Liver (tissue), 9 donors: ENCODE results near the gene CHAT. TPM values are rescaled to one million over a fixed set of nuclear protein-coding genes. Genes with fewer than 3 reads are reported as not detected.

ENCODE experiments used
- DNase-seq: peaks from one replicate; pipeline ENCODE4 v3.0.0-alpha.2; 2017; ENCODE audit warnings: low spot score
- H3K27ac ChIP-seq, 2 donors: one replicate each; pipeline ENCODE4 v1.7.0; 2013; ENCODE audit warnings: inconsistent platforms in 2 of 2, low read length in 2 of 2, control low read depth in 1 of 2, low read depth in 1 of 2, mild to moderate bottlenecking in 1 of 2
- H3K27me3 ChIP-seq, 4 donors: one replicate each; pipeline versions ENCODE4 v1.6.1 to v1.7.0; 2013; ENCODE audit warnings: low read length in 3 of 4, inconsistent platforms in 1 of 4, mild to moderate bottlenecking in 1 of 4, moderate library complexity in 1 of 4; ENCODE audit not compliant: control insufficient read depth in 4 of 4, insufficient read depth in 4 of 4
- H3K36me3 ChIP-seq, 4 donors: one replicate each; pipeline versions ENCODE4 v1.6.1 to v1.7.0; 2013; ENCODE audit warnings: low read length in 3 of 4, mild to moderate bottlenecking in 3 of 4, low read depth in 1 of 4, moderate library complexity in 1 of 4; ENCODE audit not compliant: control insufficient read depth in 4 of 4, insufficient read depth in 3 of 4
- H3K4me1 ChIP-seq, 4 donors: one replicate each; pipeline versions ENCODE4 v1.6.1 to v1.7.0; 2013; ENCODE audit warnings: low read length in 3 of 4, mild to moderate bottlenecking in 3 of 4, moderate library complexity in 1 of 4; ENCODE audit not compliant: control insufficient read depth in 4 of 4, insufficient read depth in 4 of 4
- H3K4me3 ChIP-seq, 3 donors: one replicate each; pipeline versions ENCODE4 v1.6.1 to v1.7.0; 2013; ENCODE audit warnings: low read length in 3 of 3, control low read depth in 1 of 3, low read depth in 1 of 3, mild to moderate bottlenecking in 1 of 3
- H3K9ac ChIP-seq, 2 donors: one replicate each; pipeline ENCODE4 v1.7.0; 2013; ENCODE audit warnings: low read length in 2 of 2, mild to moderate bottlenecking in 2 of 2, moderate library complexity in 2 of 2, control low read depth in 1 of 2, low read depth in 1 of 2
- H3K9me3 ChIP-seq, 4 donors: one replicate each; pipeline versions ENCODE4 v1.6.1 to v1.7.0; 2013; ENCODE audit warnings: low read length in 3 of 4; ENCODE audit not compliant: control insufficient read depth in 4 of 4
- ATF3 ChIP-seq: IDR thresholded peaks from 2 replicates; pipeline ENCODE4 v1.6.1; 2016; ENCODE audit warnings: antibody characterized with exemption
- CTCF ChIP-seq: fragments of 150-350 bp; IDR thresholded peaks from 2 replicates; pipeline ENCODE4 v1.5.1; 2017; ENCODE audit warnings: improper control_type of control experiment, low read depth, low read length; ENCODE audit not compliant: missing input control
- EGR1 ChIP-seq, 2 donors: IDR thresholded peaks; 2 replicates each; pipeline ENCODE4 v1.6.1; 2016 to 2018; ENCODE audit warnings: antibody characterized with exemption in 2 of 2, low read depth in 2 of 2
- FOXA1 ChIP-seq: IDR thresholded peaks from 2 replicates; pipeline ENCODE4 v1.6.1; 2016; ENCODE audit warnings: antibody characterized with exemption
- FOXA2 ChIP-seq: IDR thresholded peaks from 2 replicates; pipeline ENCODE4 v1.6.1; 2016; ENCODE audit warnings: antibody characterized with exemption
- GABPA ChIP-seq, 2 donors: IDR thresholded peaks in 1 of 2; conservative IDR thresholded peaks in 1 of 2; 2 replicates each; pipeline ENCODE4 v1.6.1; 2016; ENCODE audit warnings: antibody characterized with exemption in 2 of 2, mild to moderate bottlenecking in 1 of 2, moderate library complexity in 1 of 2
- HNF4A ChIP-seq, 2 donors: conservative IDR thresholded peaks; 2 replicates each; pipeline ENCODE4 v1.6.1; 2016; ENCODE audit warnings: antibody characterized with exemption in 2 of 2, mild to moderate bottlenecking in 2 of 2
- HNF4G ChIP-seq: IDR thresholded peaks from 2 replicates; pipeline ENCODE4 v1.6.1; 2016; ENCODE audit warnings: antibody characterized with exemption
- JUND ChIP-seq, 2 donors: IDR thresholded peaks; 2 replicates each; pipeline ENCODE4 v1.6.1; 2016; ENCODE audit warnings: antibody characterized with exemption in 2 of 2
- MAX ChIP-seq: IDR thresholded peaks from 2 replicates; pipeline ENCODE4 v1.6.1; 2016; ENCODE audit warnings: antibody characterized with exemption
- NR2F2 ChIP-seq: IDR thresholded peaks from 2 replicates; pipeline ENCODE4 v1.6.1; 2016; ENCODE audit warnings: antibody characterized with exemption
- RAD21 ChIP-seq, 2 donors: IDR thresholded peaks; 2 replicates each; pipeline ENCODE4 v1.6.1; 2016; ENCODE audit warnings: antibody characterized with exemption in 2 of 2, mild to moderate bottlenecking in 2 of 2
- REST ChIP-seq: IDR thresholded peaks from 2 replicates; pipeline ENCODE4 v1.6.1; 2016; ENCODE audit warnings: antibody characterized with exemption, mild to moderate bottlenecking
- RXRA ChIP-seq, 2 donors: IDR thresholded peaks; 2 replicates each; pipeline ENCODE4 v1.6.1; 2017 to 2018; ENCODE audit warnings: antibody characterized with exemption in 2 of 2, mild to moderate bottlenecking in 1 of 2
- SP1 ChIP-seq: IDR thresholded peaks from 2 replicates; pipeline ENCODE4 v1.6.1; 2018; ENCODE audit warnings: antibody characterized with exemption, mild to moderate bottlenecking
- TAF1 ChIP-seq: conservative IDR thresholded peaks from 2 replicates; pipeline ENCODE4 v1.6.1; 2016; ENCODE audit warnings: antibody characterized with exemption, mild to moderate bottlenecking
- YY1 ChIP-seq: IDR thresholded peaks from 2 replicates; pipeline ENCODE4 v1.6.1; 2016; ENCODE audit warnings: antibody characterized with exemption, mild to moderate bottlenecking
- ZBTB33 ChIP-seq: IDR thresholded peaks from 2 replicates; pipeline ENCODE4 v1.6.1; 2016; ENCODE audit warnings: antibody characterized with exemption
- WGBS: extraction: QIAGEN DNeasy Blood & Tissue Kit; methylation state at CpG from one replicate; pipeline ENCODE4 v1.1.7; 2013; 5-methylcytosine and 5-hydroxymethylcytosine counted together
- polyA plus RNA-seq, 2 donors: library from polyadenylated mRNA; stranded (reverse) in 1 of 2; unstranded in 1 of 2; fragments of 200-250 nt in 1 of 2; fragments of >200 nt in 1 of 2; fragmentation: Nextera tagmentation in 1 of 2; extraction: Ambion mirVana in 1 of 2; gene quantifications; one replicate each; pipeline versions ENCODE4 v1.2.1 to v1.2.3, GENCODE V29; 2013 to 2015
- total RNA-seq, 2 donors: library from RNA; depleted of rRNA; stranded (reverse); fragments of >200 nt; gene quantifications; one replicate each; pipeline ENCODE4 v1.2.3, GENCODE V29; 2014
- donor health status: healthy.
- donor health status: healthy.
- donor health status: healthy.
- donor health status: healthy.
- donor health status: healthy.

CHAT gene
- total and polyA plus RNA-seq, 4 donors: not detected

DNA sequence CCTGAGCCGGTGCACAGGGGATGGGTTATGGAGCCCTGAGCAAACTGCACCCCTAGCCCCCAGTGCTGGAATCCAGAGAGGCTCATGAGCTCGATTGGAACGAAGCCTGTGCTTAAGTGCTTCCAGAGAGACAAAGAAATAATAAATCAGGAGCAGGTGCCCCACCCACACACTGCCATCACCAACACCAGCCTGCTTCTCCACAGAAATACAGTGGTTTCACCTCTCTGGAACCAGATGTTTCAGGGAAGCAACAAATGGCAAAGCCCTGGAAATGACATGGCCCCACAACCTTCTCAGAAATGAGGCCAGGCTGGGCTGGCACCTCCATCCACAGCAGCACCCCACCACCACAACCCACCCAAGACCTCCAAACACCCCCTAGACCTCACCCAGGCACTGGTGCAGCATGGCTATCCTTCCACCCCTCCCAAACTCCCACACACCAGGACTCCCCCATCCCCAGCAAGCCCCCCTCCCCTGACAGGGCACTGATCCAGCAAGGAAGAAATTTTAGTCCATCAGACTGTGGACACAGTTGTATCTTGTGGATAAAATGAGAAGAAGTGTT is 7.8 kb upstream of the CHAT start:
- TF ChIP-seq JUND (IDR thresholded peaks at IDR 0.05): no peak
- TF ChIP-seq ATF3: no peak
- TF ChIP-seq SP1: no peak
- TF ChIP-seq FOXA1: no peak
- TF ChIP-seq TAF1: no peak
- no peak for TF ChIP-seq MAX
- no peak for TF ChIP-seq CTCF
- TF ChIP-seq RXRA (IDR thresholded peaks at IDR 0.05): no peak
- TF ChIP-seq HNF4A (conservative IDR thresholded peaks at IDR 0.05): no peak
- TF ChIP-seq GABPA (IDR thresholded peaks at IDR 0.05 in 1 of 2, conservative IDR thresholded peaks at IDR 0.05 in 1 of 2): no peak
- TF ChIP-seq EGR1 (IDR thresholded peaks at IDR 0.05; ENCODE audit: low read depth in 2 of 2): no peak
- no peak for TF ChIP-seq NR2F2
- no peak for TF ChIP-seq YY1
- no peak for TF ChIP-seq ZBTB33
- no peak for TF ChIP-seq FOXA2
- no peak for TF ChIP-seq RAD21 (IDR thresholded peaks at IDR 0.05)
- TF ChIP-seq HNF4G: no peak
- Histone ChIP-seq H3K27ac (no peak overlapping the region), H3K36me3 (no peaks in the 10 kb centered on the region), H3K9ac (no peak overlapping the region), H3K9me3 (no peaks in the 10 kb centered on the region), H3K4me3 (no peak overlapping the region), H3K4me1 (peaks cover 0 to 10% (median 7%) of the 10 kb centered on the region in 4 donors), H3K27me3 (peaks cover 0 to 25% (median 8%) of the 10 kb centered on the region in 4 donors)
- DNase-seq: peak; percentile 13
- WGBS: 53% methylated on average over 3 of the region's 3 CpGs

DNA sequence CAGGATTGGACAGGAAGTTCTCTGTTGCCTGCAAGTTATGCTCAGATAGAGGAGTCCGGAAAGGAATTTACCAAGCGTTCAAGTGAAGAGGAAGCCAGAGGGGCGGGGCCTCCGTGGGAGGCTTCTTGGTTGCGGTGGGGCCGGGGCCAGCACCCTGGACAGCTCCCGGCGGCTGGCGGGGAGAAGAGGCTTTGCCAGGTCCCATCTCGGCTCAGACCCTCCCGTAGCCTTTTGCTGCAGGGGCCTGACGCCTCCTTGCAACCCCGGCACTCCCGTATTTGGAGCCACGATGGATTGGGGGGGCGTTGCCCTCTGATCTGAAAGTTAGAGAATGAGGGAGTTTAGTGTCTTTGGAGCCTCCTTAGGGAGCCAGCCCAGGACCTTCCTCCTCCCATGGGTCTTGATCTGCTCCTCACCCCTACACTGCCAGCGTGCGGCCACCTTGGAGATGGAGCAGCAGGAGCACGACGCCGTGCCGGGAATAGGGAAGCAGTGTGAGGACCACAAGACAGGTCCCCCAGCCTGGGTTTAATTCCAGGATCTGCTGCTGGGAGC is 6.8 kb upstream of the CHAT start:
- DNase-seq: peak; percentile 75
- TF ChIP-seq RXRA (IDR thresholded peaks at IDR 0.05) (no peak), EGR1 (IDR thresholded peaks at IDR 0.05; ENCODE audit: low read depth in 2 of 2) (no peak), REST (peak; percentile 99), FOXA2 (no peak), TAF1 (no peak), FOXA1 (no peak), ATF3 (no peak)
- H3K4me3 ChIP-seq: no peak overlapping the region
- WGBS: 2% methylated on average over 22 of the region's 22 CpGs
- H3K27me3 ChIP-seq: peaks cover 4 to 22% (median 13%) of the 10 kb centered on the region in 4 donors
- no peaks in the 10 kb centered on the region for H3K36me3 ChIP-seq
- peaks cover 0 to 14% (median 7%) of the 10 kb centered on the region in 4 donors for H3K4me1 ChIP-seq
- H3K27ac ChIP-seq: no peak overlapping the region
- H3K9me3 ChIP-seq: no peaks in the 10 kb centered on the region
- no peak overlapping the region for H3K9ac ChIP-seq
